K562 (cell line): Measurements from ENCODE around the gene SOS1. TPM values are rescaled to one million over a fixed set of nuclear protein-coding genes. Genes with fewer than 3 reads are reported as not detected.

Source experiments
- ATF6 ChIP-seq: sonication (generic); formaldehyde crosslinking; IDR thresholded peaks from 2 replicates; pipeline ENCODE4 v1.4.0; 2020; ENCODE audit warnings: mild to moderate bottlenecking, missing genetic modification reagents
- ETS1 ChIP-seq: conservative IDR thresholded peaks from 2 replicates; pipeline ENCODE4 v1.6.1; 2011; ENCODE audit warnings: low read depth, mild to moderate bottlenecking, low read length; ENCODE audit not compliant: control insufficient read depth
- HNRNPK ChIP-seq: fragments of 200-400 bp; formaldehyde crosslinking; IDR thresholded peaks from one replicate; pipeline ENCODE4 v1.6.1; 2018; ENCODE audit warnings: mild to moderate bottlenecking, low read depth, low read length; ENCODE audit not compliant: poor library complexity, severe bottlenecking
- ILF3 ChIP-seq: fragments of 450-650 bp; IDR thresholded peaks from 2 replicates; pipeline ENCODE4 v1.6.1; 2018; ENCODE audit warnings: antibody characterized with exemption, mild to moderate bottlenecking, moderate library complexity, borderline replicate concordance
- LCOR ChIP-seq: sonication (generic); formaldehyde crosslinking; IDR thresholded peaks from 2 replicates; pipeline ENCODE4 v1.8.0; 2022; ENCODE audit warnings: mild to moderate bottlenecking, missing genetic modification reagents
- MXD1 ChIP-seq: fragments of 250-450 bp; sonication (Bioruptor Pico); IDR thresholded peaks from 2 replicates; pipeline ENCODE4 v1.8.0; 2021; ENCODE audit warnings: borderline replicate concordance, mild to moderate bottlenecking, moderate library complexity; ENCODE audit not compliant: poor library complexity, severe bottlenecking
- NFATC3 ChIP-seq: fragments of 450-650 bp; IDR thresholded peaks from 2 replicates; pipeline ENCODE4 v1.6.1; 2017; ENCODE audit warnings: mild to moderate bottlenecking
- PKNOX1 ChIP-seq: fragments of 450-650 bp; IDR thresholded peaks from 2 replicates; pipeline ENCODE4 v1.6.1; 2016
- RBM39 ChIP-seq: fragments of 200-400 bp; formaldehyde crosslinking; optimal IDR thresholded peaks from 2 replicates; pipeline ENCODE3; 2018; ENCODE audit warnings: low read depth, low read length
- SLC30A9 ChIP-seq: fragments of 250-450 bp; sonication (Bioruptor Pico); IDR thresholded peaks from 2 replicates; pipeline ENCODE4 v1.8.0; 2022; ENCODE audit warnings: mild to moderate bottlenecking, moderate library complexity
- TRIM25 ChIP-seq: fragments of 450-650 bp; IDR thresholded peaks from 2 replicates; pipeline ENCODE4 v1.7.0; 2016; ENCODE audit warnings: borderline replicate concordance
- ZMIZ1 ChIP-seq, 2 experiments: fragments of 150-350 bp in 1 of 2; IDR thresholded peaks; 2 replicates each; pipeline ENCODE4 v1.6.1; 2012 to 2016; ENCODE audit warnings: low read depth in 2 of 2, low read length in 2 of 2, mild to moderate bottlenecking in 1 of 2, moderate library complexity in 1 of 2
- ZNF398 ChIP-seq: fragments of 250-450 bp; sonication (Bioruptor Pico); IDR thresholded peaks from 2 replicates; pipeline ENCODE4 v1.8.0; 2021; ENCODE audit warnings: moderate library complexity, mild to moderate bottlenecking, inconsistent platforms
- polyA plus RNA-seq, 8 experiments: library from polyadenylated mRNA; depleted of rRNA in 4 of 8; stranded (reverse) in 5 of 8; unstranded in 3 of 8; fragments of >200 nt; fragmentation: Nextera tagmentation in 2 of 8; fragmentation: Illumina TruSeq in 1 of 8; extraction: Ambion mirVana in 2 of 8; extraction: Trizol in 1 of 8; gene quantifications; 2 replicates each; pipeline versions ENCODE4 v1.2.1 to v1.2.3, GENCODE V29; 2011 to 2014; ENCODE audit warnings: inconsistent platforms in 1 of 8, missing spikeins in 1 of 8
- total RNA-seq, 7 experiments: library from RNA; depleted of rRNA in 6 of 7; stranded (reverse); fragments of >200 nt in 6 of 7; fragmentation: Illumina TruSeq in 2 of 7; extraction: Trizol in 2 of 7; gene quantifications; 2 replicates each; pipeline versions ENCODE4 v1.2.1 to v1.2.3, GENCODE V29; 2011 to 2021; ENCODE audit warnings: low replicate concordance in 1 of 7
- TF ChIP-seq, protein P1 (sequence below): fragments of 250-450 bp; sonication (Bioruptor Pico); IDR thresholded peaks from 2 replicates; pipeline ENCODE4 v1.9.0; 2021; ENCODE audit warnings: mild to moderate bottlenecking

The SOS1 gene
- total and polyA plus RNA-seq, 9 of the 15 experiments (the other 6 are each of a cell fraction or from before 2014, with no cell fraction given) = 2.5 to 27.1 (median 16.3) TPM

GRCh38 chr2:39150102-39150562, 29.3 kb upstream of the SOS1 start (continued):
- TF ChIP-seq ZMIZ1 (IDR thresholded peaks at IDR 0.05; ENCODE audit: low read depth in 2 of 2, low read length in 2 of 2) (0 out of 4 replicates have a peak, but pooled peaks of 1 of the 2 experiments have one; percentile 40), ZNF398 (peak; percentile 87), SLC30A9 (CRISPR knock-in tag) (no peak), ILF3 (no peak), TRIM25 (no peak), PKNOX1 (peak; percentile 10; the same call in 1 of the 2 replicates), HNRNPK (no peak), RBM39 (no peak), LCOR (CRISPR knock-in tag) (peak; percentile 76; the same call in 1 of the 2 replicates), NFATC3 (no peak), ETS1 (no peak), MXD1 (CRISPR knock-in tag) (peak; percentile 11), ATF6 (CRISPR knock-in tag) (no peak)
- TF ChIP-seq, protein P1, sequence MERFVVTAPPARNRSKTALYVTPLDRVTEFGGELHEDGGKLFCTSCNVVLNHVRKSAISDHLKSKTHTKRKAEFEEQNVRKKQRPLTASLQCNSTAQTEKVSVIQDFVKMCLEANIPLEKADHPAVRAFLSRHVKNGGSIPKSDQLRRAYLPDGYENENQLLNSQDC (CRISPR knock-in tag) = no peak
